Mesenteric fat pad (tissue), 1 donor: ENCODE data around the gene CNTN4. TPM values are rescaled to one million over a fixed set of nuclear protein-coding genes. Genes with fewer than 3 reads are reported as not detected.
"Not testable (repeated sequence)": the region's sequence is repeated elsewhere in the genome, so short reads cannot be mapped to it uniquely, and the experiment has no call there.

Source experiments
- DNase-seq: peaks from one replicate; pipeline ENCODE4 v3.0.0-alpha.2; 2020; ENCODE audit warnings: low spot score
- total RNA-seq: library from RNA; stranded (reverse); fragmentation: NEBNext Ultra II Directional; extraction: Animal tissue kit (Norgen Biotek cat#: 25700); gene quantifications from one replicate; pipeline ENCODE4 v1.2.1, GENCODE V29; 2021
- donor health status: DM: yes; HTN: yes; CAD: no.

The CNTN4 gene
- total RNA-seq, 1 donor from 2014 or later: 3.8 TPM

DNA sequence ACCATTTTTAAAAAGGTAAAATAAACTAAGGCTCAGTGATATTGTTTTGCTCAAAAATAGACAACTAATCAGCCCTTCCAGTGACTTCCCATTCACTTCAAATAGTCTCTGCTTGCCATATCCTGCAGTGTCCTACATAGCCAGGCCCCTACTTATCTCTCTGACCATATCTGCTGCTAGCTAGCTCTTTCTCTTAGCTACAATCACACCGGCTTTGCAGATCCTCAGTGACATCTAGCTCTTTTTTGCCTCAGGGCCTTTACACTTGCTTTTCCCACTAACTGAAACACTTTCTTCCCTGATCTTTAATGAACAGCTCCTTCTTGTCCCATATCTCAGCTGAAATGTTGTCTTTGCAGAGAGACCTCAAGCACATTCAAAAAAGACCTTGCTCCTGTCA lies 850.2 kb downstream of the CNTN4 start:
- DNase-seq: no peak

DNA sequence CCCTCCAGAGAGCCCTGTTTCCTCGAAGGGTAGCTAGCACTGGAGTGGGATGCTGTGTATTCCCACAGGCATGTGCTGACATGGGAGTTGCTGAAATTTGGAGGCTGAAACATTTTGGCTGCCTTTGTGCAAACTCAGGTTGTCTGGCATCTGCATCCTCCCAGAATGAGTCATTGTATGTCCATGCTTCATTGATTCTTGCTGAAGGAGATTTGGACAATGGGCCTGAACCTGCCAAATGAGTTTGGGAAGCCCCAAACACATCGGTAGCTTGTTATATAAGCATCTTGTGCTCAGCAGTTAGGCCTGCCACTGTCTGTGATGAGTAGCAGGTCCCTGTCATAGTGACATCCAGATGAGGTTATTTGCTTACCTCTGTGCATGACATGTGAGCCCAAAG lies 851.5 kb downstream of the CNTN4 start:
- DNase-seq: no peak

DNA sequence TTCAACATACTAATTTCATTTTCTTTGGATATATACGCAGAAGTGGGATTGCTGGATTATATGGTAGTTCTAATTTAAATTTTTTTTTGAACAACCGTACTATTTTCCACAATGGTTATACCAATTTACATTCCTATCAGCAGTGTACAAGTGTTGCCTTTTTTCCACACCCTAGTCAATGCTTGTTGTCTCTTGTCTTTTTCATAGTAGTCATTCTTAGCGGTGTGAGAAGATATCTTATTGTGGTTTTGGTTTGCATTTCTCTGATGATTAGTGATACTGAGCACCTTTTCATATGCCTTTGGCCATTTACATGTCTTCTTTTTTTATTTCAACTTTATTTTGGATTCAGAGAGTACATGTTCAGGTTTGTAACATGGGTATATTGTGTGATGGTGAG lies 858.4 kb downstream of the CNTN4 start:
- no peak for DNase-seq

DNA sequence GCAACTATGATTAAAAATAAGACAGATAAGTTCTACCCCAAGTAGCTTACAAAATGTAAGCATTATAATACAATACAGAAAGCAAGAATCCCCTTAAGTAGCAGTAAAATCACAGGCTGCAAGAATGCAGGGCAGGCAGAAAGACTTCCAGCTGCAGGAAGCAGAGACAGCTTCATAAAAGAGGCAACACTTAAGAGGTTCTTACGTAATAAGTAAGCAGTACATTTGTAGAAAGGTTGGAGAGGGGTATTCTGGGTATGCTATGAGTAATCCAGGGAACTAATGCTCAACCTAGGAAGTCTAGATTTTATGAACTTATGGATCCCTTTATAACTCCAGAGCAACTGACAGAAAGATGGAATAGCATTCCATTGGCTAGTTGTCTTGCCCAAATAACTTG lies 859.9 kb downstream of the CNTN4 start:
- DNase-seq: no peak

DNA sequence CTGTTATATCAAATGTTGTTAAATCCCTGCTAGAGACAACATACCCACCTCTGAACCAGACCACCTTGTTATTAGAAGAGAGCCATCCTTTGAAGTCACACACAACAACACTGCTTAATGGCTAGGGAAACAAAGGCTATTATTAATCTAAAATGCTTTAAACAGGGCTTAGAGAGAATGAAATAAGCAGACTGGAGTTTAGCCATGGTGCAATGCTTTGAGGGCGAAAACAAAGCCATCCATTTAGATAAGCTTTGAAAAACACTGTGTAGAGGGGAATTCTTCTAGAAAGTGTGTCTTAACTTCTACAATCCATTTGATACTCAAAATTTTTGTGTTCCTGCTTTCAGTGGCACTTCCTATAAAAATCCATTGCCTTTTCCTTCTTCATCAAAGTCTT lies 862.9 kb downstream of the CNTN4 start:
- no peak for DNase-seq

DNA sequence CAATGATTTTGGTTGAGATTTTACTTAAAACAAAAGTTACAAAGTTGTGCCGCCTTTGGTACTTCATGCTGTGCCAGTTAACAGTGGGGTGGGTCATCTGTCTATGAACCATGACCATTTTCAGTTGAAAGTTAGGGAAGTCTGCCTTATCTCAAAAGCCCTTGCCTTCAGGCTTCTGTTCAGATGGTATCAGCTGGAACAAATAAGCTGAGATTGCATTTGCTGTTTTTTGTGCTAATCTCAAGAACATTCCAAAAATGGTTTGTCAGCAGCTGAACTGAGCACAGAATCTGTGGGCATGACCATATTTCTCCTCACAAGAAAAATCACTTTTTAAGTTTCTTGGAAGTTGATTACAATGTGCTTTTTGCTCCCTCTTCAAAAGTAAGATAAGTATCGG lies 869.2 kb downstream of the CNTN4 start:
- DNase-seq: no peak

DNA sequence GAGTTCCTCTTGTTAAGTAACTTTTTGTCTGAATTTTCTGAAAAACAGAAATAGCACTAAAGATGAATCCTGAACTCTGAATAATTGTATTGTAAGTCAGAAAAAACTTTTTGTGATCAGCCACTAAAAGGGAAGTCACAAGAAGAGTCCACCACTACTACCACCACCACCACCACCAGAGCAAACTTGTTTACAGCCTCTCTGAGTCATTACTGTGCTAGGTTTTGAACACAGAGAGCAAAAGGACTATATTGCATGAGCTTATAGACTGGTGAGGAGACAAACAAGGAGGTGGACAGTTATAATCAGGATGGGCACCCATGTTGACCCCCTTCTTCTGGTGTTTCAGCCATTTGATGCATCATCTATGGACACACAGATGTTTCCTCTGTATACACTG lies 869.8 kb downstream of the CNTN4 start:
- DNase-seq: no peak

DNA sequence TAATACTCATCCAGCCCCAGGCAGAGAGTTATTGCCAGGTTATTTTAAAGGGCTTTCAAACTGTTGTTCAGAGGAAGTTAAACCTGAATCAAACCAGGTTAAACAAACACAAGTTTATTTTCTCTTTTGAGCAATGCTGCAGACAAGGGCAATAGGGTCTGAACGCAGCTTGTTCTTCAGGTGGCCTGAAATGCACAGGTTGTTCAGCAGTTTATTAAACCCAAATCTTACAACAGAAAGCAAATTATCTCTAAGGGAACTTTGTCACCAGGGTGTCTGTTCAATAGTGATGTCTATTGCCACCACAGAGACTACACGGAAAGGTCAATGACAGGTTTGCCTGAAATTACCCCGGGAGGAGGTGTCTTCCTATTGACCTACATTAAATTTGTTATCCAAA lies 877.5 kb downstream of the CNTN4 start:
- DNase-seq: no peak

DNA sequence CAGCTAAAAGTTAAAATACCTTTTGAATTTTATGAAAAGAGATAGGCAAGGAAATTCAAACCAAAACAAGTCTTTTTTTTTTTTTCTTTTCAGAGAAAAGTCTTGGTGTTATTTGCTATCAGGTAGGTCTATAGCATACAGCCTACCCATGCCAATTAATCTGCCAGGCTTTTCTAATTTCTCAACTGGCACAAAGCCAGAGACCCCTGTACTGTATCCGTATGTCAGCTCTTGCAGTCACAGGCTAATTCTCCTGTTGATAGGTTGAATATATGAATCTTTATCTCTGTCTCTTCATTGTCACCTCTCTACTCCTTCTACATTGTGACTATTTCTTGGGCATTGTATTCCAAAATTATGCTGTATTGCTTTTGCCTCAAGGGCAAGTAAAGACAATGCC lies 878.1 kb downstream of the CNTN4 start:
- DNase-seq: no peak

DNA sequence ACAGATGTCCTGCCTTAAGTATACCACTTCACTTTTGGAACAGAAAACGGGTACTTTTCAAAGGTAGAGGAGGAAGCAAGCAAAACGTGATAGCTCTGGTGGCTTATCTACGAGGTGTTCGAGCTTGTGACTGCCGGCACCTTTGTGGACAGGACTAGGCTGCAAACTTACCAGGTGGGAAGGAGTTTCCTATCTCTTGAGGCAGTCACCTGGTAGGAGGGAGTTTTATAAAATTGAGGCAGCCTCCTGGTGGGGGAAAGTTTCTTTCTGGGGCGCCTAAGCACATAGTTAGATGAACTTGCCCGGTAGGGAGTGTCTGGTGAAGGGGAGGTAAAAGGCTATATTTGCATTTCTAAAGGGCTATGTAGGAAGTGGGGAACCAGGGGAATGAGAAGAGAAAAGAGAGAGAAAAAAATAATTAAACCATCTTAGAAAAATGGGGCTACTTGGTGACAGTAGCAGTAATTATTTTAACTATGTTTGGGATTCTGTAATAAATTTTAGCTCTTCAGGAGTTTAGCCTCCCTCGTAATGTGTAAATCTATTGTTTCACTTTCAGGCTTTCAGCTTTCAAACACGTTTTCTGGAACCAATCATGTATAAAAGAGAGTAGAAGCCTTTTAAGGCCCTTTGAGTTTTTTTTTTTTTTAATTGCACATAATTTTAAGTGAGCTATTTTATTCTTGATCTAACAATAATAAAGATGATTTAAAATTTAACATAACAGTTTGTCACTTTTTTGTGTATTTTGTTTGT lies 880.5 kb downstream of the CNTN4 start:
- no peak for DNase-seq

DNA sequence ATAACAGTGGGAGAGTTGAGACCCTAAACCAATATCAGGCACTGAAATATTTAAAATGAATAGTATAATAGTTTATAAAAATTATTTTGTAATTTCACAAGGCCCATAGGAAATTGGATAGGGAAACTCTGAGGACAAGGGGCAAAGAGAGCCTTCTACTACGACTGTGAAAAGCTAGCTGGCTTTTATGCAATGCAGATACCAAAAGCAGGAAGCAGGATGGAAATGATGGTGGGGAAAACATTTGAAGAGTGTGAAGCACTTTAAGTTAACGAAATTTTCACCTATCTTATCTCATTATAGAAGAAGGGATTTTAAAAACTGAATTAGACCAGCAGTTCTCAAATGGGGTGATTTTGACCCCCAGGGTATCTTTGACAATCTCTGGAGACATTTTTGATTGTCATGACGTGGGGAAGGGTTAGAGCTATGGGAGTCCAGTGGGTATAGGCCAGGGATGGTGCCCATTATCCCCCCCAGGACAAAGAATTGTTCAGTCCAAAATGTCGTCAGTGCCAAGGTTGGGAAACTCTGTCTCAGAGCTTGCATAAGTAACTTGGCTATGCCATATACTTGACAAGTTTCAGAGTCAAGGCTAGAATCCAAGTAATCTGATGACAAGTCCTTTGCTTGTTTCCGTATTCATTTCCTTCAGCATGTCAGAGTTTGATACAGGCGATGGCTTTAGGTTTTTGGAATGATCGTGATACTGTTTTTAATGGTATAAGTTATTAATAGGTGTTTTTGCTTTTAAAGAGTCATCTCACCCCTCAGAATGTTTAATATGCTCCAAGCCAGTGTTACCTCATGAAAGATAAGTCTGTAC lies 885.6 kb downstream of the CNTN4 start:
- DNase-seq: no peak

DNA sequence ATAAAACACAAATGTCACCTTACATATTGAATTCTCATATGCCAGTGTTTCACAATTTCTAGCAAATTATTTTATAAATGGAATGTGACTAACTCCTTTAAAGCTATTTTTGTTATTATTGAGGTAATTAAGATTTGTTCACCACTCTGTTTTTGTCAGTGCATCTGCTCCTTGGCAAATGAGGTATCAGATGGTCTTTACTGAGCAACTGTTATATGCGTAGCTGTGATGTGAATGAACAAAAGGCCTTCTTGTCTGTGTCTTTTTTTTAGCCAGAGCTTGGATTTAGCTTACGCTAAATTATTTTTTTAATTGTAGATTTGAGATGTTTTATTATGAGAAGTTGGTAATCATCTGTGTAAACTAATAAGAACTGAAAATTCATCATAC lies 886.2 kb downstream of the CNTN4 start:
- no peak for DNase-seq

DNA sequence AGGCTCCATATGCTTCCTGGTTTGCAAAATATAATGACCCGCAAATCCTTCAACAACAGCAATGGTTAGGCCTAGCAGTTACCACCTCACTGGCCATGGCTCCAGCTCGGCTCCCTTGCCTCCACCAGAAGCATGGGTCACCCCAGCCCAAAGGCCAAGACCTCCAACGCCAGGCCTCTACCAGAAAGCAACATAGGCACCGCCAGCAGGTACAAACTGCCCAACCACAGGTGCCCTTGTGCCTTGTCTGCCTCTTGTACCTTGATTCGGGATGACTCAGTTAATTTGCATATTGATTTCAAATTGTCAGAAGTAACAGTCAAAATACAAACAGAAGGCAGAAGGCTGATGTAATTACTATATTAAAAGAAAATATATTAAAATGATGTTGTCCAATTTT lies 886.8 kb downstream of the CNTN4 start:
- no peak for DNase-seq

DNA sequence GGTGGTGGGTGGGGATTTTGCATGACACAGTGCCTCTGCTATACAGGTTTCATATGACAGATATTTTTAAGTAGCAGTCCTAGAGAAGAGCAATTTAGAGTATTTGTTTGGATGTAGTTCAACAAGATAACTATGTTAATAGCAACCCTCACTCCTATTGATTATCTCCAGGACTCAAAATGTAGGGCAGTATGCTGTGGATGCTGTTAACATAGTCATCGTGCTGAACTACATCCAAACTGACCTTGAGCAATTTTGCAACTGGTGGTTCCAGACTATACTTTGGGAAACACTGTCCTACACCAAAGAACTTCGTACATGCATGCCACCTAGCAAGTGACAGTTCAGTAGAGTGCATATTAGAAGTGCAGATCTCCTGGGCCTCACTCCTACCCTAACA lies 893.9 kb downstream of the CNTN4 start:
- no peak for DNase-seq

DNA sequence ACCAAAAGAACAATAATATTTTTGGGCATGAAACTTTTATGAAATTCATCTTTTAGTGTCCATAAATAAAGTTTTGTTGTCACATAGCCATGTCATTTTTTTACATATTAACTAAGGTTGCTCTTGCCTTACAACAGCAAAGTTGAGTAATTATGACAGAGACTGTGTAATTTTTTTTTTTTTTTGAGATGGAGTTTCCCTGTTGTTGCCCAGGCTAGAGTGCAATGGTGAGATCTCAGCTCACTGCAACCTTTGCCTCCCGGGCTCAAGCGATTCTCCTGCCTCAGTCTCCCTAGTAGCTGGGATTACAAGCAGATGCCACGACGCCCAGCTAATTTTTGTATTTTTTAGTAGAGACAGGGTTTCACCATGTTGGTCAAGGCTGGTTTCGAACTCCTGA lies 894.5 kb downstream of the CNTN4 start:
- DNase-seq: not testable (repeated sequence)

DNA sequence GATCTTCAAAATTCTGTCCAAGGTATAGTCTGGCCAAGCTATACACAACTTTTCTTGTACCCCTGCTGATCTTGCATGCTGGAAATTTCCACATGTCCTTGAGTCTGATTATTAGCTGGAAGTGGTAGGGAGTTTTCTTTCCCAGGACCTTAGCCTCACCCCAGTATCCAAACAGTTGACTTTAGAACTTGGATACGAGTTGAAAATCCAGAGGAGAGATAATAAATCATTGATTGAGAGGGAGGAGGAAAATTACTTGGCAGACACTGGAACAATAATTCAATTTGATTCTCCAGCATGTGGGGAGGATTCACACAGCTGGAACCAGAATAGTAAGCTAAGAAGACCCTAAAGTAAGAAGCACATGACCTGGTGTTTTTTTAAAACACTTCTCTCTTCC lies 895.1 kb downstream of the CNTN4 start:
- no peak for DNase-seq

DNA sequence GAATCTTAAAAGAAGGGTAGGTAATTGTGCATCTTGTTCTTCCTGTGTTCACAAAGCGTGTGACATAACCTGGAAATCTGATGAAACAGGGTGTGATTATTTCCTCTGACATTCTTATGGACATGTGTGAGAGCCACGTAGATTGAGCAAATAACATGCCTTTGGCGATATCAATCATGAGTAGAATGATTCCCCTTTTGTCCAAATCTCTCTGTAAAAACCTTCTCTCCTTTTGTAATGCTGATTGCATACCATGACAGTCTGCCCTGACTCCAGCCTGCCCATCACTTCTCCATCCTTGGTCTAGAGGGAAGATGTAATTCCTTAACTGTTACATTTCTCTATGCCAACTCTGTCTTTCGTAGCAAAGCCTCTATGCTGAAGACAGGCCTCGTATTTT lies 896.5 kb downstream of the CNTN4 start:
- DNase-seq: no peak

DNA sequence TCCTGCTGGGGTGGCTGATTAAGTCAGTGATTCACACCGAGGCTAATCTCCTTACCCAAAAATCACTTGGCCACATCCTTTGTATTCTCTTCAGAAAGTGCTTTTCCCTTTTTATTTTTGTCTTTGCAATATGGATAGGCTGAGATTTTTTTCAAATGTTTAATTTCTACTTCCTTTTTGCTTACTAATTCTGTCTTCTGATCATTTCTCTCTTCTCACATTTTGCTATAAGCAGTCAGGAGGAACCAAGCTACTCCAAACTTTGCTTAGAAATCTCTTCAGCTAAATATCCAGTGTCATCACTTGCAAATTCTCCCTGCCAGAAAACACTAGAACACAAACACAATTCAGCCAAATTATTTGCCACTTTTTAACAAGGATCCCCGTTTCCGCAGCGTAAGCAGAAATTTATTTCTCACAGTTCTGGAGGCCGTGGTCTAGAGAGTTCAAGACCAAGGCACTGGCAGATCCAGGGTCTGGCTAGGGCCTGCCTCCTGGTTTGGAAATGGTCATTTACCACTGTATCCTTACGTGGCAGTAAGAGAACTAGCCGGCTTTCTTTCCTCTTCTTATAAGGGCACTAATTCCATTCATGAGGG lies 906.6 kb downstream of the CNTN4 start:
- DNase-seq: no peak

DNA sequence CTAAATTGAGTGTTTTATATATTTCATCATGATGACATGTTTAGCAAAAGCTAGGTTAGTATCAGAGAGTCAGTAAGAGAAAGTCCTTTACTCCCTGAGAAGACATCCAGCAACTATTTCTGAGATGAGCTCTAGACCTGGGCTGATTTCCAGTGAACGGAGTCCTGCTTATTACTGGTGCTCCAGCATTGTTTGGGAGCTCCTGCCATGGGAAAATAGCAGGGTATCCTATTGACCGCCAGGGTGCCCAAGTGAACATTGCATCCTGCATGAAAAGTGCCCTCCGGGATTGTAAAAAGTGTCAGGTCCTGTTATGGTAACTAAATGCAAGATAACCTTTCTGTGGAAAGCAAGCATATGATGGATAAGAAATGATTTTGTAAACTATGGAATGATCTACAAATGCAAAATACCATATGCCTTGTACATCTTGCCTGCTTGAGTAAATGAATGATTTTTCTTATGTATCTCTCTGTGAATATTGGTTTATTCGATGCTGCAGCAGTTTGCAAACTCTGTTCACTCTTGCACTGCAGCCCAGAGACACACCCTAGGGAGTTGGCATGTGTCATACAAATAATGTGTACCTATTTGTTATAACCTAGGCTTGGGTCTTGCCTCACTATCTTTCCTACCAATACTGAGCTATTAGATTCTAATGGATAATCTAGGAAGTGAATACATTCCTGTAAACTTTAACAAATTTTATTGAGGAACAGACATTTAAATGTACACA lies 914.8 kb downstream of the CNTN4 start:
- DNase-seq: no peak

DNA sequence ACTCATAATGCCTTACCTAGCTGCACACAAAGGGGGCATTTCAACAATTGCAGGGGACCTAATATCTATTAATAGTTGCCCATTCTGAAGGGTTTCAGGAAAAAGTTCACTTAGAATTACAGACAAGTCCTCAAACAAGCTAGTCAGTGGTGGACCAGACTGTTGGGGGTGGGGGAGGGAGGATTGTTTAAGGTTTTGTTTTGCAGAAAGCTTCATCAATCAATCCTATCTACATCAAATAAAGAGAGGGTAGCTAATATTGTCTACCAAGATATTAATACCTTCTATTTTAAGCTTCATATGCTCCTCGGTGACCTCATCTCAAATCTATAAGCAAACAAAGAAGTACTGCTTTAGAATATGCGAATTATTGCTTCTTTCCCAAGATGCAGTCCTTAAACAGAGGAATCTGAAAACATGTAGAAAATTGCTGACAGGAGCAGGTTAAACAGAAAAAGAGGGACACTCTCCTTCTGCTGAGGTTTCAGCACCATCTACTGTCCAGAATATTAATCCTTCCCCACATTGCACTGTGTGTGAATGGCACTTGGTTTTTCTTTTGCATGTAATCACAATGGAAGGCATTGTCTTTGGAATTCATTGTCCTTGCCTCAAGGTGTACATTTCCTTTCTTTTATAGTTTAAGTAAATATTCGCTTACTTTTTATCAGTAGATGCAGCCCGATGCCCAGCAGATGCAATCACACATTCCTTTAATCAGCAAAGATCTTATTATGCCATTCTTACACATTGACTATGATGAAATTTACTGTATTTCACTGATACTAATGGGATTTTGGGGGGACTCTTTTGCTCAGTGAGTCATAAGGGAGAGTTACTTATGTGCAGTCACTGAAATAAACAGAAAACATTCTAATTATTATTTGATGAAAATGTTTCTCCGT lies 916.8 kb downstream of the CNTN4 start:
- no peak for DNase-seq

DNA sequence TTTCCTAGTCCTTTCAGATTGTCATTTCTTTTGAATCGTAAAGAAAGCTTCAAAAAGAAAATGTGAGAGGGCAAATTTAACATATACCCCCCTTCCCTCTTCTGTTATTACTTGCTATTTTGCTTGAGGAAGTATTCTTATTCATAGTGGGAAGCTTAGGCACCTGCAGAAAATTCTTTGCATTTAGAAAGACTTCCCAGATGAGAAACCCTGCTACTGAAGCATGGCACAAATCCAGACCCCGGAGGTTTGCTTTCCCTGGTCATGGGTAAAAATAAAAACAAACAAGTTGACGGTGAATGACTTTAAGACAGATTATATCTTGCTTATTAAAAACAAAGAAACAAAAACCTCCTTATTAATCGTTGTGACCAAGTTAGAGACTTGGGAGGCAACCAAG lies 917.6 kb downstream of the CNTN4 start:
- DNase-seq: no peak
